Central memory CD8-positive, alpha-beta T cell (primary cell): ENCODE measurements around the gene PHF11.
"Not testable (repeated sequence)": the region's sequence is repeated elsewhere in the genome, so short reads cannot be mapped to it uniquely, and the experiment has no call there.

ENCODE experiments used
- ATAC-seq: fragments of 150-1000 bp; cut with Tn5 transposase; replicated peaks from 2 replicates; pipeline ENCODE4 v1.10.0; 2022; ENCODE audit warnings: mild to moderate bottlenecking, moderate FRiP score, moderate number of reproducible peaks; ENCODE audit not compliant: poor library complexity, severe bottlenecking; ENCODE audit errors: extremely low read depth
- DNase-seq, 2 donors: peaks; one replicate each; pipeline ENCODE4 v3.0.0; 2021; ENCODE audit warnings: low spot score in 2 of 2
- H3K27ac Mint-ChIP-seq: one replicate; pipeline ENCODE4 v1.8.0; 2022; ENCODE audit warnings: low read depth, mild to moderate bottlenecking, moderate library complexity, mixed read lengths
- H3K27me3 Mint-ChIP-seq: one replicate; pipeline ENCODE4 v1.8.0; 2022; ENCODE audit warnings: mixed read lengths
- H3K36me3 Mint-ChIP-seq: one replicate; pipeline ENCODE4 v1.8.0; 2022; ENCODE audit warnings: mild to moderate bottlenecking, moderate library complexity, mixed read lengths; ENCODE audit not compliant: insufficient read depth
- H3K4me1 Mint-ChIP-seq: one replicate; pipeline ENCODE4 v1.8.0; 2022; ENCODE audit warnings: mixed read lengths
- H3K4me3 Mint-ChIP-seq: one replicate; pipeline ENCODE4 v1.8.0; 2022; ENCODE audit warnings: mild to moderate bottlenecking, moderate library complexity, mixed read lengths
- H3K9me3 Mint-ChIP-seq: one replicate; pipeline ENCODE4 v1.8.0; 2022; ENCODE audit warnings: mixed read lengths

PHF11 gene

GRCh38 chr13:49561062-49561410 lies 65.3 kb downstream of the PHF11 start:
- no peak overlapping the region for H3K27ac Mint-ChIP-seq
- no peak overlapping the region for H3K4me3 Mint-ChIP-seq
- ATAC-seq = no peak
- H3K4me1 Mint-ChIP-seq = peaks cover 5% of the 10 kb centered on the region
- H3K36me3 Mint-ChIP-seq = peaks cover 34% of the 10 kb centered on the region
- no peaks in the 10 kb centered on the region for H3K27me3 Mint-ChIP-seq
- H3K9me3 Mint-ChIP-seq = no peaks in the 10 kb centered on the region
- no peak for DNase-seq

GRCh38 chr13:49563516-49563915 lies 67.8 kb downstream of the PHF11 start:
- H3K27ac Mint-ChIP-seq = no peak overlapping the region
- H3K4me3 Mint-ChIP-seq = no peak overlapping the region
- peaks cover 34% of the 10 kb centered on the region for H3K36me3 Mint-ChIP-seq
- DNase-seq (no peak), ATAC-seq (no peak)
- no peaks in the 10 kb centered on the region for H3K27me3 Mint-ChIP-seq
- no peaks in the 10 kb centered on the region for H3K4me1 Mint-ChIP-seq
- H3K9me3 Mint-ChIP-seq = no peaks in the 10 kb centered on the region

GRCh38 chr13:49565461-49565860 lies 69.7 kb downstream of the PHF11 start:
- H3K4me3 Mint-ChIP-seq, ATAC-seq, H3K27ac Mint-ChIP-seq, DNase-seq, H3K9me3 Mint-ChIP-seq, H3K27me3 Mint-ChIP-seq: not testable (repeated sequence)
- H3K36me3 Mint-ChIP-seq = peaks cover 19% of the 10 kb centered on the region
- peaks cover 11% of the 10 kb centered on the region for H3K4me1 Mint-ChIP-seq

- no peak overlapping the region for H3K27ac Mint-ChIP-seq
- no peak for ATAC-seq
- H3K9me3 Mint-ChIP-seq = no peaks in the 10 kb centered on the region
- peaks cover 21% of the 10 kb centered on the region for H3K4me1 Mint-ChIP-seq
- no peaks in the 10 kb centered on the region for H3K27me3 Mint-ChIP-seq
- H3K4me3 Mint-ChIP-seq = no peak overlapping the region
- no peak for DNase-seq
- peaks cover 15% of the 10 kb centered on the region for H3K36me3 Mint-ChIP-seq
These were observed 70.7 kb downstream of the PHF11 start for GRCh38 chr13:49566461-49566860.

GRCh38 chr13:49567491-49567890 lies 71.7 kb downstream of the PHF11 start:
- Mint-ChIP-seq H3K9me3 (no peaks in the 10 kb centered on the region), H3K4me1 (peaks cover 23% of the 10 kb centered on the region), H3K27me3 (no peaks in the 10 kb centered on the region), H3K4me3 (no peak overlapping the region), H3K27ac (no peak overlapping the region), H3K36me3 (peaks cover 10% of the 10 kb centered on the region)
- ATAC-seq (no peak), DNase-seq (no peak)

- Mint-ChIP-seq H3K4me1 (peaks cover 23% of the 10 kb centered on the region), H3K36me3 (peaks cover 8% of the 10 kb centered on the region), H3K27me3 (no peaks in the 10 kb centered on the region), H3K4me3 (no peak overlapping the region), H3K27ac (peak overlapping the region; percentile 64), H3K9me3 (no peaks in the 10 kb centered on the region)
- DNase-seq = no peak
- ATAC-seq = peak; percentile 46
These were observed 74.4 kb downstream of the PHF11 start for GRCh38 chr13:49569993-49570689.

- ATAC-seq = no peak
- H3K36me3 Mint-ChIP-seq = peaks cover 5% of the 10 kb centered on the region
- H3K27ac Mint-ChIP-seq = no peak overlapping the region
- no peak for DNase-seq
- H3K4me3 Mint-ChIP-seq = no peak overlapping the region
- peaks cover 23% of the 10 kb centered on the region for H3K4me1 Mint-ChIP-seq
- no peaks in the 10 kb centered on the region for H3K9me3 Mint-ChIP-seq
- no peaks in the 10 kb centered on the region for H3K27me3 Mint-ChIP-seq
These were observed 75.8 kb downstream of the PHF11 start for GRCh38 chr13:49571299-49572240.
